OCI-LY7 (cell line): ENCODE results near the gene GPN1.

Source experiments
- CTCF ChIP-seq: fragments of 200-600 bp; sonication (generic); conservative IDR thresholded peaks from 2 replicates; pipeline ENCODE4 v1.5.1; 2014; ENCODE audit warnings: mild to moderate bottlenecking, antibody characterized with exemption, low read length, moderate library complexity, mixed read lengths
- EZH2phosphoT487 ChIP-seq: fragments of 200-600 bp; sonication (generic); IDR thresholded peaks from 2 replicates; pipeline ENCODE4 v1.6.1; 2018; ENCODE audit warnings: low read depth, borderline replicate concordance, mild to moderate bottlenecking, mixed run types, antibody characterized with exemption, low read length, moderate library complexity, mixed read lengths

- no peak for TF ChIP-seq CTCF
- TF ChIP-seq EZH2phosphoT487, result no peak
These were observed 42.4 kb downstream of the GPN1 start for GRCh38 chr2:27671235-27671634.
